Endodermal cell (in vitro differentiated cells): ENCODE measurements around the gene PNMA8C. TPM values are rescaled to one million over a fixed set of nuclear protein-coding genes. Genes with fewer than 3 reads are reported as not detected.

ENCODE experiments used
- DNase-seq: peaks from one replicate; pipeline ENCODE4 v3.0.0-alpha.2; 2017
- H3K27ac ChIP-seq: 2 replicates; pipeline ENCODE4 v1.5.1; 2013; ENCODE audit warnings: mild to moderate bottlenecking, low read depth, low read length, moderate library complexity
- H3K27me3 ChIP-seq: 2 replicates; pipeline ENCODE4 v1.6.1; 2013; ENCODE audit warnings: mild to moderate bottlenecking, low read length, moderate library complexity; ENCODE audit not compliant: insufficient read depth, control insufficient read depth, poor library complexity, severe bottlenecking
- H3K36me3 ChIP-seq: 2 replicates; pipeline ENCODE4 v1.7.0; 2013; ENCODE audit warnings: mild to moderate bottlenecking, low read length, moderate library complexity; ENCODE audit not compliant: control insufficient read depth, insufficient read depth
- H3K4me1 ChIP-seq: one replicate; pipeline ENCODE4 v1.7.0; 2013; ENCODE audit warnings: low read length; ENCODE audit not compliant: control insufficient read depth, insufficient read depth
- H3K4me3 ChIP-seq: 2 replicates; pipeline ENCODE4 v1.5.1; 2013; ENCODE audit warnings: mild to moderate bottlenecking, low read length, moderate library complexity
- H3K9ac ChIP-seq: 2 replicates; pipeline ENCODE4 v1.6.1; 2013; ENCODE audit warnings: mild to moderate bottlenecking, low read length, moderate library complexity; ENCODE audit not compliant: poor library complexity, severe bottlenecking; ENCODE audit errors: extremely low read depth
- H3K9me3 ChIP-seq: 2 replicates; pipeline ENCODE4 v1.6.1; 2013; ENCODE audit warnings: mild to moderate bottlenecking, low read length, moderate library complexity; ENCODE audit not compliant: control insufficient read depth
- H3K27ac Mint-ChIP-seq: 2 replicates; pipeline ENCODE4 v1.8.0; 2020; ENCODE audit warnings: mixed read lengths
- H3K27me3 Mint-ChIP-seq: 2 replicates; pipeline ENCODE4 v1.8.0; 2021; ENCODE audit warnings: mild to moderate bottlenecking, mixed read lengths; ENCODE audit not compliant: insufficient read depth
- H3K36me3 Mint-ChIP-seq: 2 replicates; pipeline ENCODE4 v1.8.0; 2020; ENCODE audit warnings: low read depth, mixed read lengths
- H3K4me1 Mint-ChIP-seq: 2 replicates; pipeline ENCODE4 v1.8.0; 2020; ENCODE audit warnings: mixed read lengths
- H3K4me3 Mint-ChIP-seq: 2 replicates; pipeline ENCODE4 v1.8.0; 2020; ENCODE audit warnings: mild to moderate bottlenecking, moderate library complexity, mixed read lengths
- H3K9me3 Mint-ChIP-seq: 2 replicates; pipeline ENCODE4 v1.8.0; 2020; ENCODE audit warnings: mild to moderate bottlenecking, mixed read lengths
- CTCF ChIP-seq: fragments of 200-600 bp; sonication (generic); conservative IDR thresholded peaks from 2 replicates; pipeline ENCODE4 v1.5.0; 2021; ENCODE audit warnings: antibody characterized with exemption, mild to moderate bottlenecking
- WGBS, 2 experiments: methylation state at CpG; one replicate each; pipeline versions ENCODE4 v1.1.5 to v1.1.7; 2013; ENCODE audit warnings: missing lambda C conversion rate in 2 of 2, mixed read lengths in 1 of 2; ENCODE audit not compliant: insufficient coverage in 1 of 2, insufficient read length in 1 of 2; 5-methylcytosine and 5-hydroxymethylcytosine counted together
- total RNA-seq, 2 donors: library from RNA; stranded (reverse); fragmentation: NEBNext Ultra II Directional in 1 of 2; extraction: Animal tissue kit (Norgen Biotek cat#: 25700) in 1 of 2; gene quantifications; 2 replicates in 1 of 2; 3 replicates in 1 of 2; pipeline ENCODE4 v1.2.1, GENCODE V29; 2021

PNMA8C gene
- total RNA-seq, 2 donors from 2014 or later = 0.20 to 0.33 TPM

GRCh38 chr19:46426506-46427162 lies 2.1 kb downstream of the PNMA8C start:
- peaks cover 10% of the 10 kb centered on the region for H3K4me1 Mint-ChIP-seq
- no peaks in the 10 kb centered on the region for H3K9me3 Mint-ChIP-seq
- 9 to 12% methylated on average over 28 to 32 of the region's 32 CpGs for WGBS, 2 experiments
- Histone ChIP-seq H3K27ac (no peak overlapping the region), H3K4me3 (peak overlapping the region; percentile 85), H3K4me1 (no peaks in the 10 kb centered on the region), H3K9ac (peak overlapping the region; percentile 12), H3K36me3 (no peaks in the 10 kb centered on the region), H3K27me3 (peaks cover 18% of the 10 kb centered on the region), H3K9me3 (no peaks in the 10 kb centered on the region)
- H3K36me3 Mint-ChIP-seq = no peaks in the 10 kb centered on the region
- H3K4me3 Mint-ChIP-seq = peak overlapping the region; percentile 68
- H3K27ac Mint-ChIP-seq = peak overlapping the region; percentile 45
- H3K27me3 Mint-ChIP-seq = peaks cover 45% of the 10 kb centered on the region
- peak; percentile 95 for DNase-seq
- TF ChIP-seq CTCF = no peak

GRCh38 chr19:46426035-46426505 lies 2.7 kb downstream of the PNMA8C start:
- H3K27me3 Mint-ChIP-seq = peaks cover 45% of the 10 kb centered on the region
- no peaks in the 10 kb centered on the region for H3K36me3 Mint-ChIP-seq
- Histone ChIP-seq H3K27me3 (peaks cover 18% of the 10 kb centered on the region), H3K27ac (no peak overlapping the region), H3K9ac (peak overlapping the region; percentile 12), H3K36me3 (no peaks in the 10 kb centered on the region), H3K4me3 (peak overlapping the region; percentile 85), H3K4me1 (no peaks in the 10 kb centered on the region), H3K9me3 (no peaks in the 10 kb centered on the region)
- H3K9me3 Mint-ChIP-seq = no peaks in the 10 kb centered on the region
- DNase-seq = no peak
- no peak for TF ChIP-seq CTCF
- H3K4me3 Mint-ChIP-seq = peak overlapping the region; percentile 68
- H3K27ac Mint-ChIP-seq = no peak overlapping the region
- WGBS, 2 experiments = 21 to 41% methylated on average over 10 of the region's 10 CpGs
- peaks cover 10% of the 10 kb centered on the region for H3K4me1 Mint-ChIP-seq

GRCh38 chr19:46423188-46423587 lies 5.5 kb downstream of the PNMA8C start:
- 80 to 85% methylated on average over 4 to 5 of the region's 5 CpGs for WGBS, 2 experiments
- H3K4me1 ChIP-seq = no peaks in the 10 kb centered on the region
- H3K27ac Mint-ChIP-seq = no peak overlapping the region
- H3K9me3 ChIP-seq = no peaks in the 10 kb centered on the region
- DNase-seq = no peak
- H3K27me3 ChIP-seq = peaks cover 13% of the 10 kb centered on the region
- H3K27me3 Mint-ChIP-seq = peaks cover 23% of the 10 kb centered on the region
- H3K36me3 Mint-ChIP-seq = no peaks in the 10 kb centered on the region
- no peak overlapping the region for H3K4me3 ChIP-seq
- H3K27ac ChIP-seq = no peak overlapping the region
- H3K9ac ChIP-seq = no peak overlapping the region
- H3K4me3 Mint-ChIP-seq = no peak overlapping the region
- H3K4me1 Mint-ChIP-seq = peaks cover 10% of the 10 kb centered on the region
- no peaks in the 10 kb centered on the region for H3K9me3 Mint-ChIP-seq
- no peaks in the 10 kb centered on the region for H3K36me3 ChIP-seq
- no peak for TF ChIP-seq CTCF
